A549 (cell line): Measurements from ENCODE around the gene LRRC45. TPM values are rescaled to one million over a fixed set of nuclear protein-coding genes. Genes with fewer than 3 reads are reported as not detected.
A peak's percentile ranks its signal among the peaks of the same experiment; 100 is the strongest.

Experiments
- ATAC-seq, 2 experiments: fragments of 200-7000 bp in 1 of 2; fragments of >200 bp in 1 of 2; cut with Nextera tagmentation in 1 of 2; cut with Tn5 transposase in 1 of 2; 3 replicates each; pipeline versions ENCODE4 v1.8.0 to v1.9.1; 2018 to 2020; ENCODE audit warnings: mild to moderate bottlenecking in 1 of 2, moderate library complexity in 1 of 2
- CTCF ChIA-PET: fragments of 300-600 bp; sonication (Branson Sonifier 250); formaldehyde crosslinking; extraction: SDS; loops from one replicate; lab custom pipeline; 2021; ENCODE audit warnings: antibody characterized with exemption, inconsistent platforms; lab: Yijun Ruan, JAX
- POLR2A ChIA-PET: fragments of 350-600 bp; formaldehyde crosslinking; extraction: SDS; loops from one replicate; lab custom pipeline; 2021; ENCODE audit warnings: antibody characterized with exemption, inconsistent platforms; lab: Yijun Ruan, JAX
- DNase-seq, 2 experiments: peaks; one replicate each; pipeline versions ENCODE4 v3.0.0 to v3.0.0-alpha.2; 2011 to 2016; ENCODE audit warnings: low read depth in 1 of 2, low spot score in 1 of 2
- FAIRE-seq: peaks from 2 replicates; lab custom pipeline; 2011; peaks lifted over from hg19 to GRCh38; lab: Jason Lieb, UNC
- H3K27ac ChIP-seq, 2 experiments: fragments of >200 bp; sonication (Bioruptor Twin); formaldehyde crosslinking; 3 replicates each; pipeline ENCODE4 v1.5.1; 2016 to 2017
- H3K4me1 ChIP-seq: fragments of >200 bp; sonication (Bioruptor Twin); formaldehyde crosslinking; 3 replicates; pipeline ENCODE4 v1.6.1; 2016
- H3K4me2 ChIP-seq: fragments of >200 bp; sonication (Bioruptor Twin); formaldehyde crosslinking; 3 replicates; pipeline ENCODE4 v1.6.1; 2016
- H3K4me3 ChIP-seq: fragments of >200 bp; sonication (Bioruptor Twin); formaldehyde crosslinking; 3 replicates; pipeline ENCODE4 v1.5.1; 2016
- H3K9me3 ChIP-seq: fragments of >200 bp; sonication (Bioruptor Twin); formaldehyde crosslinking; 3 replicates; pipeline ENCODE4 v1.6.1; 2016
- CBX2 ChIP-seq: fragments of 200-600 bp; sonication (generic); IDR thresholded peaks from 2 replicates; pipeline ENCODE4 v1.6.1; 2016; ENCODE audit warnings: low read depth, mild to moderate bottlenecking, borderline replicate concordance
- CHD2 ChIP-seq: fragments of 150-350 bp; IDR thresholded peaks from 2 replicates; pipeline ENCODE4 v1.6.1; 2014; ENCODE audit warnings: low read length; ENCODE audit not compliant: partially characterized antibody
- CHD4 ChIP-seq: fragments of 200-600 bp; sonication (generic); IDR thresholded peaks from 2 replicates; pipeline ENCODE4 v1.6.1; 2016; ENCODE audit warnings: antibody characterized with exemption, mild to moderate bottlenecking, borderline replicate concordance
- CTCF ChIP-seq: fragments of >200 bp; sonication (Bioruptor Twin); formaldehyde crosslinking; IDR thresholded peaks from 3 replicates; pipeline ENCODE4 v1.5.1; 2016
- ESRRA ChIP-seq: fragments of 150-350 bp; IDR thresholded peaks from 2 replicates; pipeline ENCODE4 v1.6.1; 2014; ENCODE audit warnings: mild to moderate bottlenecking, low read length, borderline replicate concordance
- FOSL2 ChIP-seq, 2 experiments: fragments of 450-650 bp in 1 of 2; fragments of >200 bp in 1 of 2; sonication (Bioruptor Twin) in 1 of 2; formaldehyde crosslinking; IDR thresholded peaks; 2 replicates each; pipeline versions ENCODE4 v1.5.0 to v1.6.1; 2016 to 2020; ENCODE audit warnings: mild to moderate bottlenecking in 1 of 2, moderate library complexity in 1 of 2
- FOXS1 ChIP-seq: fragments of 250-450 bp; sonication (Bioruptor Pico); IDR thresholded peaks from 2 replicates; pipeline ENCODE4 v1.5.0; 2020; ENCODE audit warnings: mild to moderate bottlenecking, moderate library complexity
- HEYL ChIP-seq: fragments of 250-450 bp; sonication (Bioruptor Pico); IDR thresholded peaks from 2 replicates; pipeline ENCODE4 v1.8.0; 2021; ENCODE audit warnings: mild to moderate bottlenecking, moderate library complexity
- HOXB13 ChIP-seq: fragments of 250-450 bp; sonication (Bioruptor Pico); IDR thresholded peaks from 2 replicates; pipeline ENCODE4 v1.5.0; 2020; ENCODE audit warnings: low read depth, mild to moderate bottlenecking, moderate library complexity
- HOXB5 ChIP-seq: fragments of 250-450 bp; sonication (Bioruptor Pico); IDR thresholded peaks from 2 replicates; pipeline ENCODE4 v1.5.0; 2020; ENCODE audit warnings: mild to moderate bottlenecking, moderate library complexity
- KDM5A ChIP-seq: fragments of 200-600 bp; sonication (generic); IDR thresholded peaks from 2 replicates; pipeline ENCODE4 v1.6.1; 2016; ENCODE audit warnings: antibody characterized with exemption, mild to moderate bottlenecking
- MYC ChIP-seq: IDR thresholded peaks from 2 replicates; pipeline ENCODE4 v1.6.1; 2012; ENCODE audit warnings: mild to moderate bottlenecking, inconsistent platforms, low read length, improper control_type of control experiment, borderline replicate concordance
- NFE2L2 ChIP-seq: fragments of 150-350 bp; conservative IDR thresholded peaks from 2 replicates; pipeline ENCODE4 v1.6.1; 2014; ENCODE audit warnings: low read length
- RCOR1 ChIP-seq: fragments of 150-350 bp; IDR thresholded peaks from 2 replicates; pipeline ENCODE4 v1.6.1; 2014; ENCODE audit warnings: antibody characterized with exemption, low read length, low read depth
- RNF2 ChIP-seq: fragments of 200-600 bp; sonication (generic); IDR thresholded peaks from 2 replicates; pipeline ENCODE4 v1.6.1; 2016; ENCODE audit warnings: low read depth, mild to moderate bottlenecking, antibody characterized with exemption, moderate library complexity, borderline replicate concordance
- ZFP36 ChIP-seq: fragments of 450-650 bp; IDR thresholded peaks from 2 replicates; pipeline ENCODE4 v1.6.1; 2014; ENCODE audit warnings: borderline replicate concordance; ENCODE audit not compliant: partially characterized antibody
- ZNF302 ChIP-seq: fragments of 250-450 bp; sonication (Bioruptor Pico); IDR thresholded peaks from 2 replicates; pipeline ENCODE4 v1.9.0; 2021; ENCODE audit warnings: inconsistent platforms, mild to moderate bottlenecking, moderate library complexity
- ZSCAN20 ChIP-seq: fragments of 250-450 bp; sonication (Bioruptor Pico); IDR thresholded peaks from 2 replicates; pipeline ENCODE4 v1.8.0; 2022; ENCODE audit warnings: mild to moderate bottlenecking, moderate library complexity
- WGBS: methylation state at CpG from one replicate; pipeline ENCODE4 v1.1.6; 2017; ENCODE audit errors: missing lambda C conversion rate; 5-methylcytosine and 5-hydroxymethylcytosine counted together
- polyA plus RNA-seq, 4 experiments: library from polyadenylated mRNA; depleted of rRNA in 3 of 4; stranded (reverse); fragments of >200 nt; fragmentation: RNase III in 1 of 4; extraction: RNeasy Plus Mini Kit Qiagen cat#74134 plus additional on column Dnase treatment in 1 of 4; gene quantifications; 2 replicates in 3 of 4; 3 replicates in 1 of 4; pipeline ENCODE4 v1.2.3, GENCODE V29; 2011 to 2017
- TF ChIP-seq, protein P1 (sequence below): fragments of 450-650 bp; IDR thresholded peaks from 2 replicates; pipeline ENCODE4 v1.6.1; 2014; ENCODE audit warnings: antibody characterized with exemption
- TF ChIP-seq, protein P2 (sequence below): fragments of 200-600 bp; sonication (generic); IDR thresholded peaks from 2 replicates; pipeline ENCODE4 v1.6.1; 2016; ENCODE audit warnings: antibody characterized with exemption, mild to moderate bottlenecking, moderate library complexity
- TF ChIP-seq, protein P3 (sequence below): fragments of 150-350 bp; IDR thresholded peaks from 2 replicates; pipeline ENCODE4 v1.6.1; 2014; ENCODE audit warnings: low read depth, mild to moderate bottlenecking, low read length
- TF ChIP-seq, protein P4 (sequence below): IDR thresholded peaks from 2 replicates; pipeline ENCODE4 v1.6.1; 2012

LRRC45 gene
- polyA plus RNA-seq, 2 of the 4 experiments (the other 2 are of a cell fraction): 6.4 to 24.5 TPM

GRCh38 chr17:82013341-82013740, 9.8 kb upstream of the LRRC45 start:
- 86% methylated on average over 22 of the region's 22 CpGs for WGBS
- ChIA-PET POLR2A (interaction anchor here (0.9 kb wide), 1 partner anchor 10 kb away, joined by 3 read pairs; no protein-coding TSS in a partner anchor), CTCF (interaction anchor here (1.0 to 33.2 kb wide), 5 partner anchors 7 to 541 kb away, joined by 3 to 794 read pairs (median 4); partner anchors contain the start of genes CENPX, DCXR, LRRC45 and NOTUM)
- no peak for FAIRE-seq
- 0 out of 3 replicates have a peak, but pooled peaks cover 5% of the 10 kb centered on the region for H3K4me1 ChIP-seq
- H3K27ac ChIP-seq: 0 out of 6 replicates have a peak overlapping the region, but pooled peaks of 1 of the 2 experiments have one; percentile 5
- DNase-seq: no peak
- no peak for ATAC-seq
- TF ChIP-seq, protein P1, sequence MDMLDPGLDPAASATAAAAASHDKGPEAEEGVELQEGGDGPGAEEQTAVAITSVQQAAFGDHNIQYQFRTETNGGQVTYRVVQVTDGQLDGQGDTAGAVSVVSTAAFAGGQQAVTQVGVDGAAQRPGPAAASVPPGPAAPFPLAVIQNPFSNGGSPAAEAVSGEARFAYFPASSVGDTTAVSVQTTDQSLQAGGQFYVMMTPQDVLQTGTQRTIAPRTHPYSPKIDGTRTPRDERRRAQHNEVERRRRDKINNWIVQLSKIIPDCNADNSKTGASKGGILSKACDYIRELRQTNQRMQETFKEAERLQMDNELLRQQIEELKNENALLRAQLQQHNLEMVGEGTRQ: no peak
- TF ChIP-seq MYC (no peak), FOSL2 (IDR thresholded peaks at IDR 0.05) (no peak), FOSL2 (CRISPR knock-in tag; IDR thresholded peaks at IDR 0.05) (no peak), NFE2L2 (no peak), KDM5A (no peak), ESRRA (no peak), ZNF302 (CRISPR knock-in tag) (no peak), ZFP36 (no peak), CHD2 (no peak), HOXB13 (CRISPR knock-in tag) (no peak), RCOR1 (no peak)
- TF ChIP-seq, all 56 proteins: peak for 0
- no peaks in the 10 kb centered on the region for H3K9me3 ChIP-seq
- no peak overlapping the region for H3K4me3 ChIP-seq
- no peak overlapping the region for H3K4me2 ChIP-seq

DNA sequence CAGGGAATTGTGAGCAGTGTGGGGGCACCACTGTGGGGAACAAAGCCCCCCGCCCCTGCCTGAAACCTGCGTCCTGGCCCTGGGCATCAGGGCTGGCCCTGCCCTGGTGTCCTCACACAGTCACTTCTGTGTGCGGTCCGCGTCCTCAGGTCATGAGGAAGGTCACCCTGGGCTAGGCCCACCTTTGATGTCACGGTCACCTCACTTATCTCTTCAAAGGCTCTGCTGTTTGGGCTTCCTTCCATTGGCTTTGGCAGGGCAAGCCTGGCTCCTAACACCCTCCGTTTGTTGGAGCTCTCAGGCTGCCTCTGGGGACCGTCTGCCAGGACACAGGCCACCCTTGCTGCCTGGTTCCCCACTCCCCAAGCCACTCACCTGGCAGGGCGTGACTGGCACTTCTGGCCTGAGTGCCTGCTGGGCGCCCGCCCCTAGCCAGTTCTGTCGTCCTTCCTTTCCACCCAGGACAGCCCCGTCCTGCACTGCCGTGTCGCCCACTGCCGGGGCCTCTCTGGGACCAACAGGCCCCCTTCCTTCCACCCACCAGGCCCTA, 9.3 kb upstream of the LRRC45 start:
- WGBS: 92% methylated on average over 16 of the region's 16 CpGs
- no peak for TF ChIP-seq RNF2
- no peak for TF ChIP-seq CHD4
- TF ChIP-seq, protein P2, sequence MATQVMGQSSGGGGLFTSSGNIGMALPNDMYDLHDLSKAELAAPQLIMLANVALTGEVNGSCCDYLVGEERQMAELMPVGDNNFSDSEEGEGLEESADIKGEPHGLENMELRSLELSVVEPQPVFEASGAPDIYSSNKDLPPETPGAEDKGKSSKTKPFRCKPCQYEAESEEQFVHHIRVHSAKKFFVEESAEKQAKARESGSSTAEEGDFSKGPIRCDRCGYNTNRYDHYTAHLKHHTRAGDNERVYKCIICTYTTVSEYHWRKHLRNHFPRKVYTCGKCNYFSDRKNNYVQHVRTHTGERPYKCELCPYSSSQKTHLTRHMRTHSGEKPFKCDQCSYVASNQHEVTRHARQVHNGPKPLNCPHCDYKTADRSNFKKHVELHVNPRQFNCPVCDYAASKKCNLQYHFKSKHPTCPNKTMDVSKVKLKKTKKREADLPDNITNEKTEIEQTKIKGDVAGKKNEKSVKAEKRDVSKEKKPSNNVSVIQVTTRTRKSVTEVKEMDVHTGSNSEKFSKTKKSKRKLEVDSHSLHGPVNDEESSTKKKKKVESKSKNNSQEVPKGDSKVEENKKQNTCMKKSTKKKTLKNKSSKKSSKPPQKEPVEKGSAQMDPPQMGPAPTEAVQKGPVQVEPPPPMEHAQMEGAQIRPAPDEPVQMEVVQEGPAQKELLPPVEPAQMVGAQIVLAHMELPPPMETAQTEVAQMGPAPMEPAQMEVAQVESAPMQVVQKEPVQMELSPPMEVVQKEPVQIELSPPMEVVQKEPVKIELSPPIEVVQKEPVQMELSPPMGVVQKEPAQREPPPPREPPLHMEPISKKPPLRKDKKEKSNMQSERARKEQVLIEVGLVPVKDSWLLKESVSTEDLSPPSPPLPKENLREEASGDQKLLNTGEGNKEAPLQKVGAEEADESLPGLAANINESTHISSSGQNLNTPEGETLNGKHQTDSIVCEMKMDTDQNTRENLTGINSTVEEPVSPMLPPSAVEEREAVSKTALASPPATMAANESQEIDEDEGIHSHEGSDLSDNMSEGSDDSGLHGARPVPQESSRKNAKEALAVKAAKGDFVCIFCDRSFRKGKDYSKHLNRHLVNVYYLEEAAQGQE: no peak
- no peak for TF ChIP-seq CBX2
- H3K4me3 ChIP-seq: no peak overlapping the region
- DNase-seq (no peak), ATAC-seq (no peak), FAIRE-seq (no peak)
- ChIA-PET POLR2A (no interaction called here), CTCF (interaction anchor here (1.2 to 33.2 kb wide), 6 partner anchors 7 to 141 kb away, joined by 3 to 794 read pairs (median 51); partner anchors contain the start of genes CENPX, LRRC45, NOTUM and RAC3)
- H3K4me1 ChIP-seq: 0 out of 3 replicates have a peak, but pooled peaks cover 8% of the 10 kb centered on the region
- 0 out of 6 replicates have a peak overlapping the region, but pooled peaks of 1 of the 2 experiments have one; percentile 5 for H3K27ac ChIP-seq
- no peak overlapping the region for H3K4me2 ChIP-seq
- H3K9me3 ChIP-seq: no peaks in the 10 kb centered on the region

- 75% methylated on average over 14 of the region's 23 CpGs for WGBS
- CTCF ChIA-PET: interaction anchor here (1.2 to 33.2 kb wide), 5 partner anchors 10 to 141 kb away, joined by 3 to 794 read pairs (median 8); partner anchors contain the start of genes NOTUM and RAC3
- H3K4me2 ChIP-seq: no peak overlapping the region
- ATAC-seq (peak in 1 of 2 experiments; percentile 4; a peak in 2 of 6 replicates), DNase-seq (no peak), FAIRE-seq (no peak)
- H3K9me3 ChIP-seq: no peaks in the 10 kb centered on the region
- H3K4me3 ChIP-seq: no peak overlapping the region
- peaks cover 8% of the 10 kb centered on the region; the same call in 1 of the 3 replicates for H3K4me1 ChIP-seq
- POLR2A ChIA-PET: no interaction called here
- no peak overlapping the region for H3K27ac ChIP-seq
- TF ChIP-seq ZSCAN20 (CRISPR knock-in tag) (no peak), FOXS1 (no peak), HOXB13 (CRISPR knock-in tag) (no peak), HEYL (CRISPR knock-in tag) (no peak), ESRRA (no peak), CHD2 (no peak), CTCF (no peak), HOXB5 (CRISPR knock-in tag) (no peak), ZFP36 (no peak)
- TF ChIP-seq, protein P3, sequence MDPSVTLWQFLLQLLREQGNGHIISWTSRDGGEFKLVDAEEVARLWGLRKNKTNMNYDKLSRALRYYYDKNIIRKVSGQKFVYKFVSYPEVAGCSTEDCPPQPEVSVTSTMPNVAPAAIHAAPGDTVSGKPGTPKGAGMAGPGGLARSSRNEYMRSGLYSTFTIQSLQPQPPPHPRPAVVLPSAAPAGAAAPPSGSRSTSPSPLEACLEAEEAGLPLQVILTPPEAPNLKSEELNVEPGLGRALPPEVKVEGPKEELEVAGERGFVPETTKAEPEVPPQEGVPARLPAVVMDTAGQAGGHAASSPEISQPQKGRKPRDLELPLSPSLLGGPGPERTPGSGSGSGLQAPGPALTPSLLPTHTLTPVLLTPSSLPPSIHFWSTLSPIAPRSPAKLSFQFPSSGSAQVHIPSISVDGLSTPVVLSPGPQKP: no peak
- TF ChIP-seq, protein P4, sequence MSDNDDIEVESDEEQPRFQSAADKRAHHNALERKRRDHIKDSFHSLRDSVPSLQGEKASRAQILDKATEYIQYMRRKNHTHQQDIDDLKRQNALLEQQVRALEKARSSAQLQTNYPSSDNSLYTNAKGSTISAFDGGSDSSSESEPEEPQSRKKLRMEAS: no peak
Observed at GRCh38 chr17:82014432-82014831, 8.7 kb upstream of the LRRC45 start.
